GM18520 (cell line): ENCODE data around the gene CCSER1.
"Not testable (repeated sequence)": the region's sequence is repeated elsewhere in the genome, so short reads cannot be mapped to it uniquely, and the experiment has no call there.

Experiments
- ATAC-seq: cut with Tn5 transposase; IDR thresholded peaks from one replicate; pipeline ENCODE4 v1.9.1; 2021; ENCODE audit not compliant: unreplicated experiment

The CCSER1 gene

DNA sequence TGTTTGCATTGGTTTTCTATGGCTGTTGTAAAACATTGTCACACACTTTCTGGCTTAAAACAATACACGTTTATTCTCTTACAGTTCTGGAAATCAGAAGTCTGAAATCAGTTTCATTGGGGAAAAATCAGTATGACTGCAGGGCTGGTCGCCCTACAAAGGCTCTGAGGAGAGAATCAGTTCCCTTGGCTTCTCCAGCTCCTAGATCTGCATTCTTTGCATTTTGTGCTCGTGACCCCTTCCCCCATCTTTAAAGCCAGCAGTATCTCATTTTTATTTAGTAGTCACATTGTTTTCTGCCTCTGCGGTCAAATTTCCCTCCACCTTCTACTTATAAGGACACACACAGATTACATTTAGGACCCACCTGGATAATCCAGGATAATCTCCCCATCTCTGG, 1326.9 kb downstream of the CCSER1 start:
- ATAC-seq: no peak

DNA sequence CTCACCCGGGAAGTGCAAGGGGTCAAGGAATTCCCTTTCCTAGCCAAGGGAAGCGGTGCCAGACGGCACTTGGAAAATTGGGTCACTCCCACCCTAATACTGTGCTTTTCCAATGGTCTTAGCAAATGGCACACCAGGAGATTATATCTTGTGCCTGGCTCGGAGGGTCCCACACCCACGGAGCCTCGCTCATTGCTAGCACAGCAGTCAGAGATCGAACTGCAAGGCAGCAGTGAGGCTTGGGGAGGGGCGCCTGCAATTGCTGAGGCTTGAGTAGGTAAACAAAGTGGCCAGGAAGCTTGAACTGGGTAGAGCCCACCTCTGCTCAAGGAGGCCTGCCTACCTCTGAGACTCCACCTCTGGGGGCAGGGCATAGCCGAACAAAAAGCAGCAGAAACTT, 1335.4 kb downstream of the CCSER1 start:
- not testable (repeated sequence) for ATAC-seq

DNA sequence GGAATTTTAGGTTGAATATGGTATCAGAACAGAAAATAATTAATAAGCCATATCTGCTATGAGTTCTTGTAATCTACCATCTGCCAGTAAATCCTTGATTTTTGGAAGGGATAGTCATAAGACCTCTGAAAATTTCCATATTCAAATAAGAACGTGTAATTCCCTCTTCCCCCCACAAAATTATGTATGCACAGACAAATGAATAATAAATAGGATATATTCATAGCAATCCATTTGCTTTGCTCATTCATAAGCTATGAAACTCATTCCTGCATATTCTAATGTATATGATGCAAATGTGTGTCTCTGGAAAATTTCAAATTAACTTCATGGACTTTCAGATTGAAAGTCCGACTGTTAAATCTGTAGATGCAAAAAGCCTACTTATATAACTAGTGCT, 1343.5 kb downstream of the CCSER1 start:
- no peak for ATAC-seq

DNA sequence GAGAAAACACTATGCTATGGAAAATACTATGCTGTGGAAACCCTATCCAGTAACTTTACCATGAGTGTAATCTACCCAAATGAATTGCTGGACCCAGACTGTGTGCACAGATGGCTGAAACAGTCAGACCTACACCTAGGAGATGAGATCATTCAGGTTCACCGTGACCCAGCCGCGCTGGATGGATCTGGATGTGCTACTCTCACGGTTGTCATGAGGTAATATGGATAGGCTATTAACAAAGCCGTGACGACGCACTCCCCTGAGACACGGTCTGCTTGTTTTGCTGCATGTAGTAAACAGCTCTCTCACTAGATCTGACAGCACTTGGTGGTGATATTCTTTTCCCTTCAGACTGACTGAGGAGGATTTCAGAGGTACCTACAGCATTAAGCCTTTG, 1344.1 kb downstream of the CCSER1 start:
- no peak for ATAC-seq

DNA sequence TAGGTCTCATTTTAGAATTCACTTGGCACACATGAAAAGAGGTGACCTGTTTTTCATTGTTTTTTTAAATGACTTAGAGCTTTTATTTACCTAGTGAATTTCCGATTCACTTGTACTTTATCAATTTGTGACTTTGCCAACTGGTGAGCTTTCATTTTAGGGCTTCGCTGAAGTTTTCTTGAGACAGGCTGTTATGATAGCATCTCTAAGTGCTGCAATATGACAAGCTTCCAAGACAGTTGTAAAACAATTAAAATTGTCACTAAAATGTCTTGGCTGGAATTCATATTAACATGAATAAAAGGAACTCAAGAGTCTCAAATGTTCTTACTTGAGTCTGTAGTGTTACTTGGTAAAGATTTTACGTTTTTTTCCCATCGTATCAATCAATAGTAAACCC, 1344.9 kb downstream of the CCSER1 start:
- ATAC-seq: no peak

DNA sequence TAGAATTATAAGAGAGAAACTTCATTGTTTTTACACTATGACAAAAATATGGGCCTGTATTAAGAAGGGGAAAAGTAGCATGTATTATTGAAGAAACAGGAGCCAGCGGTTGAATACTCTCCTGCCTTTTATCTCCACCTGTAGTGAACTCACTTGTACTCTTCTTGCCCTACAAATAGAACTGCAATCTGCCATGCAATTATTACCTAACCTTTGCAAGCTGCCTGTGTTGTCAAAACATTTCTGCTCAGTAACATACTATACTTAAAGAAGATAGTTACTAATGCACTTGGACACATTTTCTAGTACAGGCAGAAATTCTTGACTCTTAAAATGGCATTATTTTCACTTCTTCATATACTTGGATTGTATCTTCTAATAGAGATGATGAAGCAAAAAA, 1358.2 kb downstream of the CCSER1 start:
- no peak for ATAC-seq

DNA sequence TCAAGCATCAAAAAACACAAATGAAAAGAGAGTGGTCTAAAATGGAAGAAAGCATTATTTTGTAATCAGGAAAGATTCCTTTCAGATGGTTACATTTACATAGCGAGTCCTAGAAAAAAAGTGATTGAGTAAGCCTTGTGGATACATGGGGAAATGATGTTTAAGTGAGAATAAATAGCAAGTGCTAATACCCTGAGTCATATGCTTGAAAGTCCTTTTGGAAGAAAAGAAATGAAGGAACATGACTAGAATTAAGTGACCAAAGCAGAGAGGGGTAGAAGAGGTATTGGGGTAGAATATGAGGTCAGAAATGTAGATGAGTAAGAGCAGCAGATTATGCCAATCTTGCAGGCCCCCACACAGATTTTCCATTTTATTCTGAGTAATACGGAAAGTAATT, 1361.8 kb downstream of the CCSER1 start:
- ATAC-seq: no peak

DNA sequence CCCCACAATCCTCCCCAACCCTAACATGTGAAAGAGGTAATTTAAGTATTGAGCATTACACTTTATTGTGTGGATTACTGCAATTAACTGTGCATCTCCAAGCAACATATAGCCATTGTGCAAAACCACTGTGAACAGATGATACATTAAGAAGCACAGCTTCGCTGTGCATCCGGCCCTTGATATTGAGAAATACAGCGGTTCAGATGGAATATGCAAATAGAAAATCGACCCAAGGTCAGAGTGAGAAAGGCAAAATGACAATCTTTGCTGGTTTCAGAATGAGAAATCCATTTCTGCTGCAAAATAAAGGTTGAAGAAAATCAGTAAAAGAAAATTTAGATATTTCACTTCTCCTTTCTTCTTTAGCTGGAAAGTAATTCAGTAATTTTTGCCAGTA, 1370.7 kb downstream of the CCSER1 start:
- ATAC-seq: no peak

DNA sequence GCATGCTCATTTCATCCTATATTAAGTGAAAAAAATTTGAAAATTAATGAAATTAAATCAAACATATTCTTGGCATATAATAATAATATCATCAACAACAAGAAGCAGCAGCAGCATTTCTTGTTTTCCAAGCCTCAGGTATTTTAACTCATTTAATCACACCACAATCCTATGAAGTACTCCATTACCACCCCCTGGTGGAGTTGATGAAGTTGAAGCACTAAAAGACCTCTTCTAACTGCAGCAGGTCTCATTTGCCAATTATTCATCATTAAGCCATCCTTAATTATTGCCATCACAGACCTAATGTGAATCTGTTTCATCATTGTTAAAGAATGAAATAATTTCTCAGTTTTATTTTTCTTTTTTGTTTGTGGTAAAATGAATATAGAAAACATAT, 1375.2 kb downstream of the CCSER1 start:
- no peak for ATAC-seq

DNA sequence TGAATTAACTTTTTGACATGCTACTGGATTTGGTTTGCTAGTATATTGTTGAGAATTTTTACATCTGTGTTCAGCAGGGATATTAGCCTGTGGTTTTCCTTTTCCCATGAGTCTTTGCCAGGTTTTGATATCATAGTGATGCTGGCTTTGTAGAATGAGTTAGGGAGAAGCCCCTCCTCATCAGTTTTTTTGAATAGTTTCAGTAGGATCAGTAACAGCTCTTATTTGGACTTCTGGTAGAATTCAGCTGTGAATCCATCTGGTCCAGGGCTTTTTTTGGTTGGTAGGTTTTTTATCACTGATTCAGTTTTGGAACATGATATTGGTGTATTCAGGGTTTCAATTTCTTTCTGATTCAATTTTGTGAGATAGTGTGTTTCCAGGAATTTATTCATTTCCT, 1386.1 kb downstream of the CCSER1 start:
- no peak for ATAC-seq

DNA sequence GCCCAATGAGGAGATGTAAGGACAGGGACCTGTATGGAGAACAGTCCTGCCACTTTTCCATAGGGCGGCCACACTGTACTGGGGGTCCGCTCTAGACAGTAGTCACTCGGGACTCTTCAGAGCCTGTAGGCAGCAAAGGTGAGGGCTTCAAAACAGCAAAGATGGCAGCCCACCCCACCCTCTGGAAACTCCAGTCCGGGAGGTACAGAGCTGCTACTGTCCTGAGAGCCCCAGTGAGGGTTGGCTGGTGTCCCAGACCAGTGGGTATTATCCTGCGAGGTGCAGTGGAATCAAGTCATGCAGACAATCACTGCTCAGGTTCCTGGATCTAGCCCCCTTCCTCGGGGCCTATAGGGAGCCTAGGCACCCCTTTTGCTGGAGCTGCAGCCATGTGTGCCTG, 1392.0 kb downstream of the CCSER1 start:
- no peak for ATAC-seq

DNA sequence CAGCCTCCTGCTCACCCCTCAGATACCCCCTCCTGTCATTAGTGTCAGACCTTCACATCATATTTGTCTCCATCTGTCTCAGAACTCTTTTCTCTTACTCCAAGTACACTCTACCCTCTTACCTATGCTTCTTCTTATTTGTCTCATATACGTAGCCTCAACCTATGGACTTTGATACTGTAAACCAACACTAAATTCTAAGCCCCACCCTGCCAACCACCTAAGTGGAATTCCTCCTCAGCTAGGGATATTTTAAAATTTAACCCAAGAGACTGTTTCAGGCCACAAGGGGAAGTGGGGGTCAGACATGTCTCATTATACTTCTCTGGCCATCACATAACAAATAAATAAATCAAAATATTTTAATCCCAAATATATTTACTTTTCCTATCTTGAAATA, 1398.4 kb downstream of the CCSER1 start:
- ATAC-seq: no peak

DNA sequence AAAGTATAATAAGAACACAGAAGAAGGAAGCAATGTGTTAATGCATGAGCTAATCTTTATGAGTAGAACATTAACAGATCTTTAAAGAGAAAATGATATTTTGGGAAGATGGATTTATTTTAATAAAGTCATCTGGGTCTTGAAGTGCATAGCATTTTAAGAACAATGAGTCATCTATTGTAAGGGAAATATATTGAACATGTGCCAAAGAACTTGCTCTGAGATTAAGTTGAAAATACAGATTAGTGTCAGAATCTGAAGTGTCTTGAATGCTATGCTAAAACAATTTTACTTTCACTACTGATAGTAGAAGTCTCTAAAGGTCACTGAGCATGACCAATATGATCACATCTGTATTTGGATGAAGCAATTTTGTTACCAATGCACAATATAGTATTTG, 1399.9 kb downstream of the CCSER1 start:
- no peak for ATAC-seq

DNA sequence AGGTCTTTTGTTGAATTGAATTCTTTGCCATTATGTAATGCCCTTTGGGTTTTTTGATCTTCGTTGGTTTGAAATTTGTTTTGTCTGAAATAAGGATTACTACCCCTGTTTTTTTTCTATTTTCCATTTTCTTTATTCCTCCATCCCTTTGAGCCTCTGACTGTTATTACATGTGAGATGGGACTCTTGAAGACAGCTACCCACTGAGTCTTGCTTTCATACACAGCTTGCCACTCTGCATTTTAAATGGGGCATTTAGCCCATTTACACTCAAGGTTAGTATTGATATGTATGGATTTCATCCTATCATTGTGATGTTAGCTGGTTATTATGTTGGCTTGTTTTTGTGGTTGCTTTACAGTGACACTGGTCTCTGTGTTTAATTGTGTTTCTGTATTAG, 1440.4 kb downstream of the CCSER1 start:
- ATAC-seq: no peak

DNA sequence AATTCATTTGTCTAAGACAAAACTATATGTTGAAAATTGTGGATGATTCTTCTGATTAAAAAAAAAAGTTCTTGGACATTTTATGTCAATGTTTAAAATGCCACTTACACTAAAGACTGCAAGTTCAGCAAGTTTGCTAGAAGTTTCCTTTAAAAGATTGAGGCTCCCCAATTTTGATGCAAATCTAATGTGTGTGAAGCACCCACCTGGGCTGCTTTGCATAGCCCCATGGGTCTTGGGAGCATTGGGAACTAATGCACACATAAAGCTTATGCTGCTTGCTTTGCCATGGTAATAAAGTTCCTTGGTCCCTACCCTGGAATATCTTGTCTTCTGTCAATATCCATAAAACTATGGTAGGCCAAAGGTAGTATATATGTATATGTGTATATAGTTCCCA, 1450.7 kb downstream of the CCSER1 start:
- ATAC-seq: no peak

DNA sequence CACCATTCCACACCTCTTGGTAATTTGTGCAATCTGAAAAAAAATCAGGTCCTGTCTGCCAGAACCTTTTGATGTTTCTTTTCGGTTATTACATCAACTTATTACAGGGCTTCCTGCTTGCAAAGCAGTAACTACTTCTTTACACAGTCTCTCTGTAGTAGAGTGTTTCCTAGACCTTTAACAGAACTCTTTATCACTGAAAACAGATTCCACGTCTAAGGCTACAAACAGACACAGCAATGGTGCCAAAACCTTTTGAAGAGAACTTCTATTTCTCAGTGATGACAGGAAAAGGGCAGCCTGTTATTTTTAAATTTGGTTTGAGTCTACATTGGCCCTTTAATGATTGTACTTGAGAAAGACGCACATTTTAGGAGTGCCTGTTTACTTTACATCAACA, 1463.1 kb downstream of the CCSER1 start:
- no peak for ATAC-seq

DNA sequence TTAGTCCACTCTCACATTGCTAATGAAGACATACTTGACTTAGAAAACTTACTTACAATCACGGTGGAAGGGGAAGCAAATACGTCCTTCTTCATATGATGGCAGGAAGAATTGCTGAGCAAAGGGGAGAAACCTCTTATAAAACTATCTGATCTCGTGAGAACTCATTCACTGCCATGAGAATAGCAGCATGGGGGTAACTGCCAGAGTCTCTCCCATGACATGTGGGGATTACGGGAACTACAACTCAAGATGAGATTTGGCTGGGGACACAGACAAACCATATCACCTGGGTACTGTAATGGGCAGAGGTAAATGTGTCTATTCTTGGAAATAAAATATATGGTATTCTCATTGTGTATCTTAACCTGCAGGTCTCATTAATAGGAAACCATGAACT, 1464.9 kb downstream of the CCSER1 start:
- no peak for ATAC-seq

DNA sequence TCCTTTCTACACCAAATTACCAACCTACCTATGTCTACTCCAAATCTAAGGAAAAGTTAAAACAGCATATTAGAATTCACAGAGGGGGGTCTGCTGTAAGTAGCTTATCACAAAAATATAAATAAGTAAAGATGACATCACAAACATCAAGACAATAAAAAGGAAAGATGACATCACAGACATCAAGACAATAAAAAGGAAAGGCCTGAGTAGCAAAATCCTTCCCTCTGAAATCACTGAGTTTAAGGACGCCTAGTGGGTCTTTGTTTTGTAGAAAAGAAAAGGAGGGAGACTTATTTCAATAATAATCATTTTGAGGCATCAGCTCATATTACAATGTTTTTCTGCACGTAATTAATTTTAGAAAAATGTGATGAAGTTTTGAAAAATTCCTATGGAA, 1469.5 kb downstream of the CCSER1 start:
- ATAC-seq: no peak

DNA sequence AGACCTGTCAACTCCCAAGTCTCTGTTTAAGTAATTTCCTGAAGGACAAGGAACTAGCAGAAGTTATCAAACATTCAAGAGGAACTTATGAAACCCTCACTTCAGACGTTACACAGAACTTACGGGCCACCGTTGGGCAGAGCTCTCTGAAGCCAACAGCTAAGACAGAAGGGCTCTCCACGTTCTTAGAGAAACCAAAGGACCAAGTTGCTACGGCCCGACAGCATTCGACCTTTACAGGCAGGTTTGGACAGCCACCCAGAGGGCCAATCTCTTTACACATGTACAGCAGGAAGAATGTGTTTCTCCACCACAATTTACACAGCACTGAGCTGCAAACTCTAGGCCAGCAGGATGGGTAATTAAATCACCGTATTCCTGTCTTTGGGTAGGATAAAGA, 1471.5 kb downstream of the CCSER1 start:
- no peak for ATAC-seq

DNA sequence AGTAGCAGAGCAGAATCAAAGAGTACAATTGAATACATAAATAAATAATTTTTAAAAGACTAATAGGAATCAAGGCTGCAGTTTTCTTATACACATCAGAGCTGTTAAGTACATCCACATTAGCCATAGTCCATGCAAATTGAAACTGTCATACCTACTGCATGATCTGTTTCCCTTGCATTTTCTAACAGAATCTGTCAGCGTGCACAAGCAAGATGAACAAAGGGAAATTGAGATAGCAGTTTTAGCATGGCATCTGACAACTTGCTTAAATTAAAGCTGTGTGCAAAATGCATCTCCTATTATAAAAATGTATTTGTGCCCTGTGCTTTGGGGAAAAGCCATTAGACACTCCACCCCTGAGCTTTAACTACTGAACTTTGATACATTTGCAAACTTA, 1473.1 kb downstream of the CCSER1 start:
- ATAC-seq: no peak

DNA sequence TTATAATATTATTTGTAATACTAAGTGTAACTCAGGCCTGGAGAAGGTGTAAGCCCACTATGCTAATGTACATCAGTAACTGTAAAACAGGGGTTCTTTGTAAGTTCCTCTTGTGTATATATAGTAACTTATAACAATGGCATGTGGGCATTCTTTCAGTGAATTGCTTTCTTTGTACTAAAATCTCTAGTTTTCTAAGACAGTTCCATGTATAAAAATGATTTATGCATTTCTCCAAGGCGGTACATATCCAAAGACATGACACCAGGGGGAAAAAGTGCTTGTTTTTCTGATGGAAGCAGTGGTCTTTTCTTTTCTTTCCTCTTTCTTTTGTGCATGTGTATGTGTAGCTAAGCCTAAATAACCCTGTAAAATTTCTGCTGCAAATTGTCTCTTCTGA, 1474.2 kb downstream of the CCSER1 start:
- no peak for ATAC-seq

DNA sequence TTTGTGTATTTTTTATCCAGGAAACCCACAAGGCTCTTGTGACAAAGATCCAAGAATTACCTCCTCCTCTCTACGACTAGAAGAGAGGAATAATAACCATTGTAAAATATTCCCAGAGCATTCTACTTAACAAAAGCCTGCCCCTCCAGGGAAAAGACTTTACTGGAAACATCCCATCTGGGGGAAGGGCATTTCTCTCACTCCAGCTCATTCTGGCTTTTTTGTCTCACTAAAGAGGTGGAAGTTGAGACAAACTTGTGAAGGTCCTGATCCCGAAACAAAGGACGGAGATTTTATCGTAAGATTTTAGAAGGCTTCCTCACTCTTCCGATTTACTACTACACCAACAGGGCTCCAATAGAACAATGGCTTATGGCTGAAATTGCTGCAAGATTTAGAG, 1484.6 kb downstream of the CCSER1 start:
- ATAC-seq: no peak

DNA sequence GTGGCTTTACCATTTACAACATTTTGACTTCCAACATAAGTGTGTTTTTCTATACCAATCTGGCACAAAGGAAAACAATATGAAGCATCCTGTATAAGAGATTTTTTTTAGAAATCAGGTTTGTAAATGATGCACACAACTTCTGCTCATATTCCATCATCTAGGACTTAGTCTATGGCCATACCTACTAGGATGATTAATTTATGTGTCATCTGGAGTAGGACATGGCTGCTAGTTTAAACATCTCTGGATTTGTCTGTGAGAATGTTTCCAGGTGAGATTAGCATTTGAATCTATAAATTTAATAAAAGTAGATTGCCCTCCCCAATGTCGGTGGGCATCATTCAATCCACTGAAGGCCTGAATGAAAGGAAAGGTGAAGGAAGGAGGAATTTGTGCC, 1493.8 kb downstream of the CCSER1 start:
- ATAC-seq: no peak

DNA sequence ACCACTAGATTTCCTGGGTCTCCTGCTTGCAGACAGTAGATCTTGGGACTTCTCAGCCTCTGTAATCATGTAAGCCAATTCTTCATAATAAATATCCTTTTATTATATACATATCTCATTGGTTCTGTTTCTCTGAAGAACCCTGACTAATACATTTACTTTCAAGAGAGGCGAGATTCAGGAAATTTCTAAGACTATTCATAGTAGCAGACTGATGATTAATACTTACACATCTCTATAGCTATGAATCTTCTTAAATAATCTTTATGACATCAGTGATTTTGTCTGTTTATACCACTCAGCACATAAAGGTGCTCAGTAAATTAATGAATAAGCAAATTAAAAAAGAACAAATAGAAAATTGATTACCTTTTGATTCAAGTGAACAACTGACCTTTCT, 1494.3 kb downstream of the CCSER1 start:
- ATAC-seq: no peak
